Fibroblast of pulmonary artery (primary cell): Measurements from ENCODE around the gene PCDHGA4.
"Not testable (repeated sequence)": the region's sequence is repeated elsewhere in the genome, so short reads cannot be mapped to it uniquely, and the experiment has no call there.

Experiments
- DNase-seq: peaks from one replicate; pipeline ENCODE4 v3.0.0-alpha.2; 2010; ENCODE audit warnings: low read depth
- H3K4me3 ChIP-seq: replicated peaks from 2 replicates; pipeline ENCODE4 v1.5.1; 2011; ENCODE audit warnings: low read depth, mild to moderate bottlenecking, control low read depth, low read length, moderate library complexity
- TF ChIP-seq, protein P1 (sequence below): IDR thresholded peaks from 2 replicates; pipeline ENCODE4 v1.5.1; 2011; ENCODE audit warnings: mild to moderate bottlenecking, control low read depth, low read length, inconsistent platforms; ENCODE audit errors: missing control alignments

The PCDHGA4 gene

DNA sequence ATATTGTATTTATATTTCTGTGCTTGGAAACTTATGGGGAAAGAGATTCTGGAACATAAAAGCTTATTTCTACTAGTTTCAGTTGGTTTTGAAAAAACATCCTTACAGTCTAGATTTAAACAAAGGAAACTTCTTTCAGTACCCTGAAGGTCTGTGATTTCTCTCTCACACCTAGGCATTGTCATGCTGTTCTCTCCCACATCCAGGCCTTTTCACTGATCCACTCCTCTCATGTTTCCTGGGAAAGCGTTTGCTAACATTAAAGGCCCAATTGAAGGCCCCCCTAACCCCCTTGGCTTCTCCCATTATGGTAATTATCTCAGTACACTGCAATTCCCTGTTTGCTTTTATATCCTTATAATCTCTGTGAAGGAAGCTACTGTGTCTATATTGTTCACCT is 12.0 kb upstream of the PCDHGA4 start:
- no peak overlapping the region for H3K4me3 ChIP-seq
- TF ChIP-seq, protein P1, sequence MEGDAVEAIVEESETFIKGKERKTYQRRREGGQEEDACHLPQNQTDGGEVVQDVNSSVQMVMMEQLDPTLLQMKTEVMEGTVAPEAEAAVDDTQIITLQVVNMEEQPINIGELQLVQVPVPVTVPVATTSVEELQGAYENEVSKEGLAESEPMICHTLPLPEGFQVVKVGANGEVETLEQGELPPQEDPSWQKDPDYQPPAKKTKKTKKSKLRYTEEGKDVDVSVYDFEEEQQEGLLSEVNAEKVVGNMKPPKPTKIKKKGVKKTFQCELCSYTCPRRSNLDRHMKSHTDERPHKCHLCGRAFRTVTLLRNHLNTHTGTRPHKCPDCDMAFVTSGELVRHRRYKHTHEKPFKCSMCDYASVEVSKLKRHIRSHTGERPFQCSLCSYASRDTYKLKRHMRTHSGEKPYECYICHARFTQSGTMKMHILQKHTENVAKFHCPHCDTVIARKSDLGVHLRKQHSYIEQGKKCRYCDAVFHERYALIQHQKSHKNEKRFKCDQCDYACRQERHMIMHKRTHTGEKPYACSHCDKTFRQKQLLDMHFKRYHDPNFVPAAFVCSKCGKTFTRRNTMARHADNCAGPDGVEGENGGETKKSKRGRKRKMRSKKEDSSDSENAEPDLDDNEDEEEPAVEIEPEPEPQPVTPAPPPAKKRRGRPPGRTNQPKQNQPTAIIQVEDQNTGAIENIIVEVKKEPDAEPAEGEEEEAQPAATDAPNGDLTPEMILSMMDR, result no peak
- no peak for DNase-seq

DNA sequence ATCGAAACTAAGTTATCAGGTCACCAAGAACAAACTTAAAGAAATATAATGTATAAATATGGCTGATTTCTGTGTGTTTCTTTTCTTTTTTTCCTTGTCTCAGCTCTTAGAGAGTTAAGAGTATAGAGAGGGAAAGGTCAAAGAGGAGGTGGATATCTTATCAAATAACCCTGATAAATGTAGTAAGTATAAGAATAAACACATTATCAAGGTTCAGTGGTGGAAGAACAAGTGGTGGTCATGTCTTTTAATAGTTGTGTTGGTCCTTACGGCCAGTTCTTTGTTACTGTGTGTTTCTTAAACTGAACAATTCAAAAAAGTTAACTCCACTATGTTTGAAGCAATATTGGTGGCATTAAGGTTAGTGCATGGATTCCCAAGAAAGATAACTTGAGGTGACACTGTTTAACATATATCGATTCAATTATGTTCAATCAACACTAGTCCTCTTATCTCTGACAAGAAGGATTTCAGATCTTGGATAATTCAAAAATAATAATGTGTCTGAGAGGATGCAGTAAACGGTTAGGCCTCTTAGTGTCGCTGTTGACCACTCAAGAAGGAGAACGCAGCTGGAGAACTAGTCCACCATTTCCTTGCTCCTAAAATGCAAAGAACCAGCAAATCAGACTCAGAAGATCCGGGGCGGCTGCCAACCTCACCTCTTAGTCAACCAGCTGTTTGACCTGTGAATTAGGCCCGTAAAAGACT is 11.4 kb upstream of the PCDHGA4 start, which contains the start of gene PCDHGA3:
PCDHGA3 (plus strand) TSS at position 588 of the 711 bp plus-strand sequence. CDS start 205 bp downstream, outside the sequence.
- H3K4me3 ChIP-seq, result peak within 1 kb of the TSS; percentile 53
- TF ChIP-seq, protein P1, result peak; percentile 49
- DNase-seq, result peak; percentile 74

DNA sequence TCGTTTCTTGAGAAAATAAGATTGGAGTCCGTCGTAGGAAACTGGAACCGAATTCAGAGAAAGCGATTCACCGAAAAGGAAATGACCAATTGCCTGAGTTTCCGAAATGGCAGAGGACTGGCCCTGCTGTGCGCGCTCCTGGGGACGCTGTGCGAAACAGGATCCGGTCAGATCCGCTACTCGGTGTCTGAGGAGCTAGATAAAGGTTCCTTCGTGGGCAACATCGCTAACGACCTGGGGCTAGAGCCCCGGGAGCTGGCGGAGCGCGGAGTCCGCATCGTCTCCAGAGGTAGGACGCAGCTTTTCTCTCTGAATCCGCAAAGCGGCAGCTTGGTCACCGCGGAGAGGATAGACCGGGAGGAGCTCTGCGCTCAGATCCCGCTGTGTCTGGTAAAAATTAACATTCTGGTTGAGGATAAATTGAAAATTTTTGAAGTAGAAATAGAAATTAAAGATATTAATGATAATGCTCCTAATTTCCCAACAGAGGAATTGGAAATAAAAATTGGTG is 10.8 kb upstream of the PCDHGA4 start:
- TF ChIP-seq, protein P1, result no peak
- H3K4me3 ChIP-seq, result peak overlapping the region; percentile 53
- DNase-seq, result no peak

DNA sequence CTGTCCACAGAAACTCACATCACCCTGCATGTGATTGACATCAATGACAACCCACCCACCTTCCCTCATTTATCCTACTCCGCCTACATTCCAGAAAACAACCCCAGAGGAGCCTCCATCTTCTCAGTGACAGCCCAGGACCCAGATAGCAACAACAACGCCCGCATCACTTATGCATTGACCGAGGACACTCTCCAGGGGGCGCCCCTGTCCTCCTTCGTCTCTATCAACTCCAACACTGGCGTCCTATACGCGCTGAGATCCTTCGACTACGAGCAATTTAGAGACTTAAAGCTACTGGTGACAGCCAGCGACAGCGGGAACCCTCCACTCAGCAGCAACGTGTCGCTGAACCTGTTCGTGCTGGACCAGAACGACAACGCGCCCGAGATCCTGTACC is 9.5 kb upstream of the PCDHGA4 start:
- H3K4me3 ChIP-seq, result no peak overlapping the region
- DNase-seq, result no peak
- TF ChIP-seq, protein P1, result no peak

DNA sequence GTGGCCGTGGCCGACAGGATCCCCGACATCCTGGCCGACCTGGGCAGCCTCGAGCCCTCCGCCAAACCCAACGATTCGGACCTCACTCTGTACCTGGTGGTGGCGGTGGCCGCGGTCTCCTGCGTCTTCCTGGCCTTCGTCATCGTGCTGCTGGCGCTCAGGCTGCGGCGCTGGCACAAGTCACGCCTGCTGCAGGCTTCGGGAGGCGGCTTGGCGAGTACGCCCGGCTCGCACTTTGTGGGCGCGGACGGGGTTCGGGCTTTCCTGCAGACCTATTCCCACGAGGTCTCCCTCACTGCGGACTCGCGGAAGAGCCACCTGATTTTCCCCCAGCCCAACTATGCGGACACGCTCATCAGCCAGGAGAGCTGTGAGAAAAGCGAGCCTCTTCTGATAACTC is 8.8 kb upstream of the PCDHGA4 start:
- not testable (repeated sequence) for DNase-seq

DNA sequence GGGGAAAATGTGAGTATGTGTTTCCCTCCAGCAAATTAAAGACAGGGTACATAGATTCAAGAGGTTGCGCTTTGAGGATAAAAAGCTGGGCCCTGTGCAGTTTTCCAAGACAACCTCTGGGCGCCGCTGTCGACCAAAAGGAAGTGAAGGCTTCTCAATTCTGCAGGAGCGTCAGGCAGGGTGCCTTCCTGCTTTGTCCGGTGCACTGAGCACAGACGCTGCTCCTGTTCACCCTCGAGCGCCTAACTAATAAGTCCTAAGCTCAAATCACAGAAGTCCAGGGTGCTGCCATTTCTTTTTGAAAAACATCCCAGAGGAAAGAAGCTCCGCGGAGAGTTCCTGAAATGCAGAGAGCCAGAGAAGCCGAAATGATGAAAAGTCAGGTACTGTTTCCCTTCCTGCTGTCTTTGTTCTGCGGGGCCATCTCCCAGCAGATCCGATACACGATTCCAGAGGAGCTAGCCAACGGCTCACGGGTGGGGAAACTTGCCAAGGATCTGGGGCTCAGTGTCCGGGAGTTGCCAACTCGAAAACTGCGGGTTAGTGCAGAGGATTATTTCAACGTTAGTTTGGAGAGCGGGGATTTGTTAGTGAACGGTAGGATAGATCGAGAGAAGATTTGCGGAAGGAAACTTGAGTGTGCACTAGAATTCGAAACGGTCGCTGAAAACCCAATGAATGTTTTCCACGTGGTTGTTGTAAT is 4.8 kb upstream of the PCDHGA4 start, which contains the start of gene PCDHGB1:
PCDHGB1 (plus strand) TSS at position 183 of the 703 bp plus-strand sequence; CDS start at position 345, 162 bp downstream.
- TF ChIP-seq, protein P1, result peak; percentile 55
- peak; percentile 66 for DNase-seq
- peak within 1 kb of the TSS; percentile 40 for H3K4me3 ChIP-seq

More for the DNA sequence above, 8.8 kb upstream of the PCDHGA4 start:
- not testable (repeated sequence) for H3K4me3 ChIP-seq

DNA sequence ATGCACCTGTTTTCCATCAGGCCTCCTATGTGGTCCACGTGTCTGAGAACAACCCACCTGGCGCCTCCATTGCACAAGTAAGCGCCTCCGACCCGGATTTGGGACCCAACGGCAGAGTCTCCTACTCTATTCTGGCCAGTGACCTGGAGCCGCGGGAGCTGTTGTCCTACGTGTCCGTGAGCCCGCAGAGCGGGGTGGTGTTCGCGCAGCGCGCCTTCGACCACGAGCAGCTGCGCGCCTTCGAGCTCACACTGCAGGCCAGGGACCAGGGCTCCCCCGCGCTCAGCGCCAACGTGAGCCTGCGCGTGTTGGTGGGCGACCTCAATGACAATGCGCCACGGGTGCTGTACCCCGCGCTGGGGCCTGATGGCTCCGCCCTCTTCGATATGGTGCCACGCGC is 3.2 kb upstream of the PCDHGA4 start:
- TF ChIP-seq, protein P1, result no peak
- no peak for DNase-seq
- H3K4me3 ChIP-seq, result no peak overlapping the region
